Endothelial cell of umbilical vein (primary cell): ENCODE measurements around the gene NXT1. TPM values are rescaled to one million over a fixed set of nuclear protein-coding genes. Genes with fewer than 3 reads are reported as not detected.

Source experiments
- BruUV-seq: library from RNA; stranded (reverse); fragments of 400-500 nt; replicated peaks from 2 replicates; lab custom pipeline; 2021; lab: Mats Ljungman, UMichigan
- CTCF ChIA-PET: fragments of 300-600, 350-600 bp; sonication (Branson Sonifier 250); formaldehyde crosslinking; loops from one replicate; lab custom pipeline; 2021; ENCODE audit warnings: antibody characterized with exemption, inconsistent platforms; lab: Charles Lee
- POLR2A ChIA-PET: fragments of 300-600, 350-600 bp; sonication (Branson Sonifier 250); formaldehyde crosslinking; loops from one replicate; lab custom pipeline; 2021; ENCODE audit warnings: antibody characterized with exemption, inconsistent platforms; lab: Charles Lee
- DNase-seq: peaks from one replicate; pipeline ENCODE4 v3.0.0-alpha.2; 2011; ENCODE audit warnings: low read depth, low spot score
- FAIRE-seq: peaks from 2 replicates; lab custom pipeline; 2011; peaks lifted over from hg19 to GRCh38; lab: Jason Lieb, UNC
- H2AFZ ChIP-seq: 2 replicates; pipeline ENCODE4 v1.6.0; 2012; ENCODE audit warnings: low read depth, low read length, control low read depth, inconsistent platforms
- H3K27ac ChIP-seq: 2 replicates; pipeline ENCODE4 v1.5.1; 2011; ENCODE audit warnings: low read depth, mild to moderate bottlenecking, control low read depth, low read length, moderate library complexity; ENCODE audit not compliant: insufficient read depth
- H3K27me3 ChIP-seq, 2 experiments: 2 replicates each; pipeline versions ENCODE4 v1.6.0 to v1.6.1; 2011; ENCODE audit warnings: low read length in 2 of 2, mixed read lengths in 1 of 2; ENCODE audit not compliant: control insufficient read depth in 2 of 2, insufficient read depth in 2 of 2
- H3K36me3 ChIP-seq, 2 experiments: 2 replicates in 1 of 2; 3 replicates in 1 of 2; pipeline ENCODE4 v1.5.1; 2011; ENCODE audit warnings: low read length in 2 of 2, mild to moderate bottlenecking in 1 of 2, moderate library complexity in 1 of 2; ENCODE audit not compliant: control insufficient read depth in 2 of 2, insufficient read depth in 2 of 2; ENCODE audit errors: extremely low read depth in 1 of 2
- H3K4me1 ChIP-seq: 3 replicates; pipeline ENCODE4 v1.5.1; 2011; ENCODE audit warnings: mild to moderate bottlenecking, low read length; ENCODE audit not compliant: control insufficient read depth, insufficient read depth; ENCODE audit errors: extremely low read depth
- H3K4me2 ChIP-seq: 2 replicates; pipeline ENCODE4 v1.6.1; 2011; ENCODE audit warnings: low read length, control low read depth, mixed read lengths; ENCODE audit not compliant: insufficient read depth
- H3K4me3 ChIP-seq, 3 experiments: fragments of 200-600 bp in 1 of 3; sonication (generic), shearing (Covaris generic) in 1 of 3; replicated peaks in 1 of 3; 2 replicates each; pipeline ENCODE4 v1.5.1; 2011 to 2016; ENCODE audit warnings: control low read depth in 3 of 3, low read length in 3 of 3, mild to moderate bottlenecking in 2 of 3, inconsistent platforms in 1 of 3, low read depth in 1 of 3, moderate library complexity in 1 of 3; ENCODE audit not compliant: insufficient read depth in 1 of 3
- H3K79me2 ChIP-seq: 2 replicates; pipeline ENCODE4 v1.6.0; 2012; ENCODE audit warnings: low read length, inconsistent platforms; ENCODE audit not compliant: control insufficient read depth, insufficient read depth
- H3K9ac ChIP-seq: replicated peaks from 2 replicates; pipeline ENCODE3; 2011; ENCODE audit warnings: low read length, control low read depth; ENCODE audit not compliant: insufficient read depth; ENCODE audit errors: extremely low read depth
- H3K9me1 ChIP-seq: replicated peaks from 3 replicates; pipeline ENCODE4 v1.6.0; 2011; ENCODE audit warnings: mild to moderate bottlenecking, low read length; ENCODE audit not compliant: control insufficient read depth, insufficient read depth; ENCODE audit errors: extremely low read depth
- H3K9me3 ChIP-seq: replicated peaks from 2 replicates; pipeline ENCODE4 v1.5.1; 2012; ENCODE audit warnings: low read length, inconsistent platforms; ENCODE audit not compliant: control insufficient read depth, insufficient read depth
- H4K20me1 ChIP-seq: replicated peaks from 2 replicates; pipeline ENCODE3; 2011; ENCODE audit warnings: mild to moderate bottlenecking, low read length; ENCODE audit not compliant: control insufficient read depth, insufficient read depth; ENCODE audit errors: extremely low read depth
- CTCF ChIP-seq, 2 donors: IDR thresholded peaks; 1 replicate in 1 of 2; 2 replicates in 1 of 2; pipeline ENCODE4 v1.5.1; 2011; ENCODE audit warnings: low read length in 2 of 2, mild to moderate bottlenecking in 2 of 2, moderate library complexity in 2 of 2, control low read depth in 1 of 2, inconsistent platforms in 1 of 2, low read depth in 1 of 2; ENCODE audit not compliant: insufficient read depth in 1 of 2; ENCODE audit errors: extremely low read depth in 1 of 2
- EZH2 ChIP-seq: IDR thresholded peaks from 2 replicates; pipeline ENCODE4 v1.6.1; 2012; ENCODE audit warnings: borderline replicate concordance, low read depth, mild to moderate bottlenecking, moderate library complexity, low read length, inconsistent platforms; ENCODE audit not compliant: severe bottlenecking
- FOS ChIP-seq: IDR thresholded peaks from 2 replicates; pipeline ENCODE4 v1.6.1; 2011; ENCODE audit warnings: mild to moderate bottlenecking, low read length, moderate library complexity, borderline replicate concordance; ENCODE audit not compliant: insufficient read depth
- GATA2 ChIP-seq: IDR thresholded peaks from 2 replicates; pipeline ENCODE4 v1.7.0; 2011; ENCODE audit warnings: low read depth, mild to moderate bottlenecking, moderate library complexity, mixed read lengths, low read length; ENCODE audit not compliant: insufficient read length, insufficient read depth
- JUN ChIP-seq: IDR thresholded peaks from 2 replicates; pipeline ENCODE4 v1.6.1; 2011; ENCODE audit warnings: borderline replicate concordance, low read depth; ENCODE audit not compliant: insufficient read length, insufficient read depth
- MYC ChIP-seq: IDR thresholded peaks from one replicate; pipeline ENCODE4 v1.6.1; 2011; ENCODE audit warnings: mild to moderate bottlenecking, low read depth, low read length
- POLR2A ChIP-seq: IDR thresholded peaks from 2 replicates; pipeline ENCODE4 v1.6.1; 2012; ENCODE audit warnings: low read depth, mild to moderate bottlenecking, control low read depth, low read length
- POLR2AphosphoS5 ChIP-seq: IDR thresholded peaks from 2 replicates; pipeline ENCODE4 v1.6.1; 2012; ENCODE audit warnings: low read depth, mild to moderate bottlenecking, control low read depth, low read length, moderate library complexity; ENCODE audit not compliant: insufficient read depth
- dilution Hi-C: fragments of 300-500 bp; cut with MboI; formaldehyde crosslinking; loops from one replicate; pipeline ENCODE4 v1.15.0; 2019; ENCODE audit warnings: low sequenced_read_pairs; ENCODE audit not compliant: extremely low pct_ligation_motif_present
- intact Hi-C: fragments of 100-400 bp; cut with micrococcal nuclease; formaldehyde crosslinking; loops from one replicate; pipeline ENCODE4 v1.10.0; 2022
- polyA plus RNA-seq, 4 experiments: library from polyadenylated mRNA; depleted of rRNA in 3 of 4; stranded (reverse) in 3 of 4; unstranded in 1 of 4; fragments of >200 nt; gene quantifications; 2 replicates each; pipeline versions ENCODE4 v1.2.1 to v1.2.3, GENCODE V29; 2011 to 2012; ENCODE audit warnings: missing spikeins in 1 of 4
- total RNA-seq: library from RNA; stranded (reverse); gene quantifications from 2 replicates; pipeline ENCODE4 v1.2.3, GENCODE V29; 2021
- TF ChIP-seq, protein P1 (sequence below): IDR thresholded peaks from 2 replicates; pipeline ENCODE4 v1.6.1; 2011; ENCODE audit not compliant: insufficient read depth, insufficient read length

The NXT1 gene
- total and polyA plus RNA-seq, 2 donors (not counting 3 experiments of a cell fraction or from before 2014, with no cell fraction given): 27.1 to 39.2 TPM

DNA sequence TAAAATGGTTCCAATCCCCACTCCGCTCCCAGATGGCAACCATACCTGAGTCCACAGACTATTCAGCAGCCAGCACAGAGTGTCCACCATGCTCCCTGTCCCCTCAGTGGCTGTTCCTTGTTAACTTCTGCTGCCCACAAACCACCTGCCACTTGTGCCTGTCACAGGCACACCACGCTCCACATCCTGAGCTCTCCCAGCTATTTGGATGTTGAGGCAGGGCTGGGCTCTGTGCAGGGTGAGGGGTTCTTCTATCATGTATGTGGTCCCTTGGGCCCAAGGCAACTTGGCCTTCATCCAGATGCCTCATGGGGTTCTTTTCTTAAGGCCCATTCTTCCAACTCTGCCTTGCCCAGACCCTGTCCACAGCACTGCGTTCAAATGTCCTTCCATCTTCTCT is 34.0 kb upstream of the NXT1 start:
- H2AFZ ChIP-seq: no peak overlapping the region
- ChIA-PET CTCF (interaction anchor here (1.5 kb wide), 1 partner anchor 23 kb away, joined by 3 read pairs; no protein-coding TSS in a partner anchor), POLR2A (no interaction called here)
- H4K20me1 ChIP-seq: no peaks in the 10 kb centered on the region
- no peak overlapping the region for H3K9ac ChIP-seq
- FAIRE-seq (no peak), DNase-seq (no peak)
- intact Hi-C loops (loop anchor here (1.0 kb wide), 1 partner anchor 58 kb away; no protein-coding TSS in a partner anchor), dilution Hi-C loops (no loop called here)
- no TSS peak for BruUV-seq
- no peak overlapping the region for H3K4me3 ChIP-seq
- no peaks in the 10 kb centered on the region for H3K9me3 ChIP-seq
- no peaks in the 10 kb centered on the region for H3K27me3 ChIP-seq
- peaks cover 10% of the 10 kb centered on the region for H3K4me1 ChIP-seq
- no peak for TF ChIP-seq CTCF (IDR thresholded peaks at IDR 0.05; ENCODE audit: extremely low read depth in 1 of 2, insufficient read depth in 1 of 2, low read depth in 1 of 2, low read length in 2 of 2)
- TF ChIP-seq MYC: no peak
- TF ChIP-seq FOS: no peak
- TF ChIP-seq, protein P1, sequence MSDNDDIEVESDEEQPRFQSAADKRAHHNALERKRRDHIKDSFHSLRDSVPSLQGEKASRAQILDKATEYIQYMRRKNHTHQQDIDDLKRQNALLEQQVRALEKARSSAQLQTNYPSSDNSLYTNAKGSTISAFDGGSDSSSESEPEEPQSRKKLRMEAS: no peak
- TF ChIP-seq POLR2AphosphoS5: no peak
- no peak for TF ChIP-seq POLR2A
- TF ChIP-seq JUN: no peak
- TF ChIP-seq GATA2: no peak
- no peak for TF ChIP-seq EZH2
- H3K27ac ChIP-seq: no peak overlapping the region
- H3K4me2 ChIP-seq: no peak overlapping the region
- no peaks in the 10 kb centered on the region for H3K36me3 ChIP-seq
- no peaks in the 10 kb centered on the region for H3K79me2 ChIP-seq
- H3K9me1 ChIP-seq: no peaks in the 10 kb centered on the region
